DOHH2 (cell line): ENCODE data around the gene CHMP1B.

Source experiments
- CTCF ChIP-seq: fragments of 200-600 bp; sonication (generic); IDR thresholded peaks from one replicate; pipeline ENCODE4 v1.5.1; 2014; ENCODE audit warnings: antibody characterized with exemption, mild to moderate bottlenecking, low read depth, low read length; ENCODE audit not compliant: poor library complexity, severe bottlenecking
- EZH2phosphoT487 ChIP-seq: fragments of 200-600 bp; sonication (generic); IDR thresholded peaks from 2 replicates; pipeline ENCODE4 v1.6.1; 2017; ENCODE audit warnings: borderline replicate concordance, mild to moderate bottlenecking, antibody characterized with exemption, low read length, moderate library complexity, mixed read lengths

- TF ChIP-seq CTCF = no peak
- no peak for TF ChIP-seq EZH2phosphoT487
Observed at GRCh38 chr18:11818486-11819203, 32.6 kb upstream of the CHMP1B start.
